Neural progenitor cell (in vitro differentiated cells): Measurements from ENCODE around the gene TMSB4Y.

Source experiments
- CTCF ChIP-seq: fragments of 200-600 bp; sonication (generic); IDR thresholded peaks from 2 replicates; pipeline ENCODE4 v1.5.1; 2017; ENCODE audit warnings: antibody characterized with exemption, mild to moderate bottlenecking
- EZH2phosphoT487 ChIP-seq: fragments of 200-600 bp; sonication (generic); IDR thresholded peaks from 2 replicates; pipeline ENCODE4 v1.6.1; 2017; ENCODE audit warnings: antibody characterized with exemption

- TF ChIP-seq CTCF (no peak), EZH2phosphoT487 (no peak)
Observed at GRCh38 chrY:13729517-13729916, 25.8 kb downstream of the TMSB4Y start.
